ENCODE data around the gene HSPG2.

GRCh38 chr1:21801100-21801499, 136.0 kb downstream of the HSPG2 start:
- TF ChIP-seq CTCF (IDR thresholded peaks at IDR 0.05) (no peak), POLR2A (IDR thresholded peaks at IDR 0.05) (no peak)
